Left renal pelvis (tissue), 4 donors: Measurements from ENCODE around the gene ZIC1. TPM values are rescaled to one million over a fixed set of nuclear protein-coding genes. Genes with fewer than 3 reads are reported as not detected.

ENCODE experiments used
- polyA plus RNA-seq, 4 donors: library from polyadenylated mRNA; unstranded; fragments of 120-200 nt; gene quantifications; one replicate each; pipeline ENCODE4 v1.2.1, GENCODE V29; 2013; ENCODE audit not compliant: insufficient read length in 4 of 4

Gene ZIC1
- polyA plus RNA-seq, 4 donors = 0.10 to 2.4 (median 1.3) TPM; not detected in 1

Other genes starting within 250 kb of the ZIC1 start
- gene ZIC4, start 2.8 kb upstream of the ZIC1 start, polyA plus RNA-seq = under 1 TPM in 3 of 4 donors, not detected in 1; 0.16 to 0.42 (median 0.26) TPM